GM18861 (cell line): ENCODE results near the gene DLGAP1.
A peak's percentile ranks its signal among the peaks of the same experiment; 100 is the strongest.
"Not testable (repeated sequence)": the region's sequence is repeated elsewhere in the genome, so short reads cannot be mapped to it uniquely, and the experiment has no call there.

Experiments
- ATAC-seq: cut with Tn5 transposase; IDR thresholded peaks from one replicate; pipeline ENCODE4 v1.9.1; 2021; ENCODE audit not compliant: unreplicated experiment

Gene DLGAP1

GRCh38 chr18:3615374-3615985, 839.6 kb downstream of the DLGAP1 start:
- no peak for ATAC-seq

GRCh38 chr18:3612315-3612714, 842.8 kb downstream of the DLGAP1 start:
- ATAC-seq, result no peak

GRCh38 chr18:3611313-3612090, 843.6 kb downstream of the DLGAP1 start:
- ATAC-seq, result no peak

GRCh38 chr18:3610813-3611212, 844.3 kb downstream of the DLGAP1 start:
- no peak for ATAC-seq

- ATAC-seq, result no peak
Measured at GRCh38 chr18:3610188-3610708, 844.9 kb downstream of the DLGAP1 start.

GRCh38 chr18:3608488-3608887, 846.6 kb downstream of the DLGAP1 start:
- no peak for ATAC-seq

GRCh38 chr18:3608099-3608453, 847.0 kb downstream of the DLGAP1 start:
- not testable (repeated sequence) for ATAC-seq

GRCh38 chr18:3607309-3608098, 847.6 kb downstream of the DLGAP1 start:
- no peak for ATAC-seq

- not testable (repeated sequence) for ATAC-seq
Measured at GRCh38 chr18:3606863-3607262, 848.2 kb downstream of the DLGAP1 start.

- no peak for ATAC-seq
Measured at GRCh38 chr18:3605954-3606443, 849.1 kb downstream of the DLGAP1 start.

GRCh38 chr18:3605486-3605952, 849.6 kb downstream of the DLGAP1 start:
- ATAC-seq, result no peak

- peak; percentile 92 for ATAC-seq
Measured at GRCh38 chr18:3604498-3605408, 850.4 kb downstream of the DLGAP1 start.

- ATAC-seq, result no peak
Measured at GRCh38 chr18:3604235-3604497, 850.9 kb downstream of the DLGAP1 start.

GRCh38 chr18:3603421-3604234, 851.5 kb downstream of the DLGAP1 start:
- no peak for ATAC-seq

GRCh38 chr18:3601106-3601755, 853.9 kb downstream of the DLGAP1 start:
- not testable (repeated sequence) for ATAC-seq

- no peak for ATAC-seq
Measured at GRCh38 chr18:3599861-3600260, 855.2 kb downstream of the DLGAP1 start.

- ATAC-seq, result no peak
Measured at GRCh38 chr18:3599195-3599594, 855.9 kb downstream of the DLGAP1 start.

GRCh38 chr18:3598581-3598980, 856.5 kb downstream of the DLGAP1 start:
- no peak for ATAC-seq
